OCI-M2 (cell line): Measurements from ENCODE around the gene CDCA7.
"Not testable (repeated sequence)": the region's sequence is repeated elsewhere in the genome, so short reads cannot be mapped to it uniquely, and the experiment has no call there.

Source experiments
- DNase-seq: peaks from one replicate; lab custom pipeline; 2025; ENCODE audit not compliant: unreplicated experiment; lab: John Stamatoyannopoulos, UW

The CDCA7 gene

DNA sequence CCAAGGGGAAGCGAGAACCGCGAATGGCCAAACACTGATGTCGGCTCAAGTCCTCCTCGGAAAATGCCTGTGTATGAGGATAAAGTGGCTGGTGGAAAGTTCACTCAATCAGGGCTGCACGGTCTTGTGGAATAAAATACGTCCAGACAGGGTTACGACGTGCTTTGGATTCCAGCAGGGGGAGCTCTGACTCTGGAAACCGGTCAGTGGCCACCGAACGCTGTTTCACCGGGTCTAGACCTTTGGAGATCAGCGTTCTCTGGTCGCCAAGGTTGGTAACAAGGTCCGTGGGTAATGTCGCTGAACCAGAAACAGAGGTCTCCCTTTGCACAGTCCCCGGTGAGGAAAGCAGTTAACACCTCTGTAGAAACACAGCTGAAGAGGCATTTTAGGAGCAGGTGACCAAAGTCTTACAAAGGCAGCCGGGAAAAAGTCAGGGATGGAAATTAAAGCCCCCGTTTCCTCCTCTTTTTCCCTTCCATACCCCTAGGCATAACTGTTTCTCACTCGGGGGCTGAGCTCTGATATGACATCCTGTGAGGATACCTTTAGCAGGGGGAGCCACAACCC is 47.8 kb downstream of the CDCA7 start:
- DNase-seq, result peak; percentile 70

DNA sequence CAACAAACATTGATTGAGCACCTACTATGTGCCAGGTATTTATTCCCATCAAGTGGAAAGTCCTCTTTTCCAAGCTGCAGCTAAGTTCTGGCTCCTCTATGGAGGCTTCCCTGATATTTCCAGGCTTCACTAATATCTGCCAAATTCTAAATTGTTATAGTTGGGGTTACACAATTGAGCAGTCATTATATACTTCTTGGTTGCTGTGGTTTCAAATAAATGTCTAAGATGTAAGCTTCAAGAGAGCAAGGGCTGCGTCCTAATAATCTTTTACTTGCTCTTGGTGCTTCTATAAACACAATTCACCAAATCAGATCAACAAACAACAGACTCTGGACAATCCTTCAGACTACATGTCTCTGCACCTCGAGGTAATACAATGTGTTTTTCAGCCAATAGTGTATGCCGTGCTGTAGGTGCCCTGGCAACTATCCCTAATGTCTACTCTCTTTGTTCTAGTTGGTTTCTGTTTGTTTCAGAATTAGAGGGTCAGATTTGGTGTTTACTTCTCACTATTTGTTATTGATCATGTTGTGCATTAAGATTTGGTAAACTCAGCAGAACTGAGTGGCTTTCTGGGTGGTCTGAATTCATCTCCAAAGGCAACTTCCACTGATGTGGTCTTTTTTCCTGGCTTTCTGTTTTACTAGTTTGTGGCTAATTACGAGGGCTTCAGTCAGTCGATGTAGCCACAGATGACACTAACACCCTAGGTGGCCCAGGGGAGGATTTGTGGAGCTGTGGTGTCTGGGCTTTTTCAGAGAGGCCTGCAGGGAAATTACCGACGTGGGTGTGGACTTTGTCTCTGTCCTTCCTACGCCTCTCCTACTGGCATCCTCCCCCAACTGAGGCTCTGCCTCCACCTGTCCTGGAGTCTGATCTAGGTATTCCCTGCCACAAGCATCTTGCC is 50.4 kb downstream of the CDCA7 start:
- no peak for DNase-seq

DNA sequence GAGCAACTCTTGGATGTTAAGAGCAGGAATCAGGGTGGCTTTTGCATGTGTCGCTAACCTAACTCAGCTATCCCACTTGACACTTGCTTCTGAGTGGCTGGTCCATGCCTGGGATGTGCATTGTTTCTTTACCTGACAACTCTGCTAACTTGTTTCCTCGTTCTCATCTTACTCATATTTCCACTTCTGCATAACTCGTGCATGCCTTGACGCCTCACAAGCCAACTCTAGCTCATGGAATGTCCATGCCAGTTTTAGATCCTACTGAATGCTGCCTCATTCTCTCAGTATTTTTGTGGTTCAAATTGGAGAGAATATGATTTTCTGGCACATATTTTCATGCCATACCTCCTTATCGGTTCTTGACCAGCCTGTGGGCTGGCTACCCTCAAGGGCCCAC is 52.5 kb downstream of the CDCA7 start:
- no peak for DNase-seq

DNA sequence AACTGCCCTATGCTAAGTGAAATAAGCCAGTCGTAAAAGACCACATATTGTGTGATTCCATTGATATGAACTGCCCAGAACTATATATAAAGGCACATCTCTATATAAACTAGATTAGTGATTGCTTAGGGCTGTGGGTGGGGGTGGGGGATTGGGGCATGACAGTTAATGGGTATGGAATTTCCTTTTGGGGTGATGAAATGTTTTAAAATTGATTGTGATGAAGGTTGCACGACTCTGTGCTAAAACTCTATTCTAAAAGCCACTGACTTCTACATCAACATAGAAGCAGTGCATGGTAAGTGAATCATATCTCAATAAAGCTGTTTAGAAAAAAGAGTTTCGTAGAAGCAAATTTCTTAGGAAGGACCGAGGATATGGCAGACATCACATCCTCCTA is 53.0 kb downstream of the CDCA7 start:
- no peak for DNase-seq

DNA sequence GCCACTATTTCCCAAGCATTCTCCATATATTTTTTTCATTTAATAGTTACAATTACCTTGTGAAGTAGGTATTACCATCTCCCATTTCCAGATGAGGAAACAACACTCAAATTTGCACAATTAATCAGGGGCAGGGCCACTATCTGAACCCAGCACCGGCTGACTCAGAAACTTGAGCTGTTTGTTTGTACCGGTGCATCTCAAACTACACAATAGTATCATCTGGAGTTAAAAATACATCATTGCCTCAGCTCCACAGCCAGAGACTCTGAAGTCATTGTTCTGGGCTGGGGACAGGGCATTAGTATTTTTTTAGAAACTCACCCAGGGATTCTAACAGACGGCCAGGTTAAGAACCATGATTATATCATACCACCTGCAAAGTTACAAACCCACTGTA is 55.9 kb downstream of the CDCA7 start:
- DNase-seq, result no peak

DNA sequence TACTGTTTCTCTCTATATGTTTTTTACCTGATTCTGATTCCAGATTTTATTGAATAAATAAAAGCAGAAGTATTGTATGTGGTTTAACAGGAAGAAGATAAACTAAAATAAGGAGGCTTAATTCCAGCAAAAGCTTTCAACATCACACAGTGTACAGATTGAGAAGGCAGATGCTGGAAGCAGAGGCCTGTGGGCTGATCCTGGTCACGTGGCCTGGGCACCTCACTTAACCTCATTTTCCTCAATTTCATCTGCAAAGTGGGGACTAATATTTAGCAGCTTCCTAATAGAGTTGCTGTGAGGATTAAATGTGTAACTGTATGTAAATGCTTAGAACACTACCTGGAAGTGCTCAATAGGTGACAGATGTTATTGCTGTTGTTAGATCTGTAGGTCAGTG is 58.0 kb downstream of the CDCA7 start:
- no peak for DNase-seq

DNA sequence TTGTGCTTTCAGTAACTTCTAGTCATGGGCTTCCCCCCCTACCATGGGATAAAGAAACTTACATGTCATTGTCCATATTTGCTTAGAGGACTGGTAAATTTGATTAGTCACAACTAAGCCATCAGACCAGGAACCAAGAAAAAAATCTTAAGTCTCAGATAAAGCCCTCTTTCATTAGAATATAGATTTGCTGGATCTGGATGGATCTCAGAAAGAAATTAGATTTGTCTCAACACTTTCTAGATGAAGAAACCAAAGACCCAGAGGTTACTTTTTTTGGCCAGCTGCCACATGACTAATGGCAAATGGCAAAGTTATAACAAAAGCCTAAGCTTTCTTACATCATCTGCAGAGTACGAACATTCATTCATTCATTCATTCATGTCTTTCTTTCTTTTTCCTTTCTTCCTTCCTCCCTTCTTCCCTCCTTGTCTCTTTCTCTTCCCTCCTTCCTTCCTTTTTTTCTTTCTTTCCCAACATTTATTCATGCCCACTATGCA is 60.2 kb downstream of the CDCA7 start:
- DNase-seq, result no peak

DNA sequence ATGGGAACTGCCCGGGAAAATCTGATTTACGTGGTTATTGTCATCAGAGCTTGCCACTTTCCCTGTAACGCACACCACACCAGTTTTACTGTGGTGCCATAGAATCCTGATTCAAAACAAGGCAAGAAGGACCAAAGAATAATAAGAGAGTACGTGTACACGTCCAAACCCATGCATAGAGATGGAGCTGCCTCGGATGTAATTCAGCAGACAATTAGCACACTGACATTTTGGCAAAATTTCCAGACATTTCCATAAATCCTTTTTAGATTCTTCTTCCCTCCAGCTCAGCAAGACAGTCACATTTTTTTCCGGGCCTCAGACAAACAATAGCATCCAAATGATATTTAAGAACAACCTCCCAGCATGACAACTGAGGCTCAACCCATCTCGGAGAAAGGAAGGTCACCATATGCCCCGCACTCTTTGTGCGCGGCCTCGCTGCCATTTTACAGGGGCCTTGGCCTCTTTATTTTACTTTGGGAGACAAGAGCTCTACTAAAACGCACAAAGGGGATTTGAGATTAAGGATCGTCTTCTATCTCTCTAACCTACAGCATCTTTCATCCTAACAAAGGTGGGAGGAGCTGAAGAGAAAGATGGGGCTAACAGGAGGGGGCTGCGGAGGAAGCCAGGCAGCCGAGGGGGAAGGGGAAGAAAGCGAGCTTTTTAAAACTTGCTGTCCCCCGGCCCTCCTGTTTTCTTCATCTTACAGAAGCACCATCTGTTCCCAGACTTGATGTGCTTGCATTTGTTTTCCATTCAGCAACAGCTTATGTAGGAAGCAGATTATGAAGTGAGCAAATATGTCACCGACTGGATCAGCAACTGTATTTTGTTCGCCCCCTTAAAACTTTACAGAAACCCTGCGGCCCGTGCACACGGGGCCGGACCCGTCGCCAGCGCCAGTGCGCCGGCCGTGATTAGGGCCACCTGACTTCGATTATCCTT is 61.0 kb downstream of the CDCA7 start:
- no peak for DNase-seq

DNA sequence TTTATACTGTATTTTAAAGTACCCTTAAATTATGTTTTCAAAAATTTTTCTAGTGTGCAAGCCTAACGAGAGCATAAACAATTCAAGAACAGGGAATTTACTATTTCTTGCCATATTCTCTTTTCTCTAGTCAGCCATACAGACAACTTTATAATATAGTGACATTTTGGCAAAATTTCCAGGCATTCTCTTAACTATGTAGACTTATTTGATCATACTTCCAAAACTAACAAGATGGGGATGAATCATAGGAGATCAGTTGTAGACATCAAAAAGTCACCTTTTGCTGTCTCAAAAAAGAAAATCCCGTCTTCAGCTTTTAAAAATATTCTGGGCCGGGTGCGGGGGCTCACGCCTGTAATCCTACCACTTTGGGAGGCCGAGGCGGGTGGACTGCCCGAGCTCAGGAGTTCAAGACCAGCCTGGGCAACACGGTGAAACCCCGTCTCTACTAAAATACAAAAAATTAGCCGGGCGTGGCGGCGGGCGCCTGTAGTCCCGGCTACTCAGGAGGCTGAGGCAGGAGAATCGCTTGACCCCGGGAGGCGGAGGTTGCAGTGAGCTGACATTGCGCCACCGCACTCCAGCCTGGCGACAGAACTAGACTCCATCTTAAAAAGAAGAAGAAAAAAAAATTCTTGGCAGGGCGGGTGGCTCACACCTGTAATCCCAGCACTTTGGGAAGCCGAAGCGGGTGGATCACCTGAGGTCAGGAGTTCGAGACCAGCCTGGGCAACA is 61.9 kb downstream of the CDCA7 start:
- DNase-seq, result not testable (repeated sequence)

DNA sequence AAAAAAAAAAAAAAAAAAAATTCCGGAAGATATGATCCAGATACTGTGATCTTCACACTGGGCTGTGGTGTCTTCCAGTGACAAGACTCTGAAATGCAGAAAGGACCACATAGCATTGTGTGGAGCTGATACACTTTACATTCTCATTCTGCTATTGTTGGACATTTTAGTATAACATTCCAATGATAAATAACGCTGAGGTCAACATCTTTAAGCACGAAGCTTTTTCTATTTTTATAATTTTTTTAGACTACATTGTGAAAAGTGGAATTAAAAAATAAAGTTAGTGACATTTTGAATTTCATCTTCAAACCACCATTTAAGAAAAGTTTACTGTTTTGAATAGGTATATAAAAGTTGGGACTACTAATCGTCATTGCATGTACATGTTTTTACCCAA is 62.7 kb downstream of the CDCA7 start:
- no peak for DNase-seq

DNA sequence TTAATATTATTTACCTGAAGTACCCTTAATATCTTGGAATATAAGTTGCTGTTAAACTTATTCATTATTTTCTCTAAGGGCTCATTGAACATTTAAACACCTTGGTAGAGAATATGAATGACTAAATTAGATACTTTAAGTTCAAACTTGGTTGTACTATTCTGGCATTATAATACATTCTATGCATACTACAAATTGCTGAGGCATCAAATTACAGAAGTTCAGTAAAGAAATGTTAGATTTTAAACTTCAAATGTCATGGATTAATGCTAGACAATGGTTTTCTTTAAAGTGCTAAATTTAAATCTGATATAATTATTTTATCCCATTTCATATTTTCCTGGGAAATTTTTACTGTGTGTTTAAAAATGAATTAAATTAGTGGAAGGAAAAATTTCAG is 63.1 kb downstream of the CDCA7 start:
- DNase-seq, result no peak
